NCI-H146 treated with DMSO at 0.1 percent for 48 hours (cell line): ENCODE results near the gene SEC14L1.

Source experiments
- DNase-seq: peaks from one replicate; lab custom pipeline; 2025; ENCODE audit not compliant: unreplicated experiment; lab: John Stamatoyannopoulos, UW

Gene SEC14L1

DNA sequence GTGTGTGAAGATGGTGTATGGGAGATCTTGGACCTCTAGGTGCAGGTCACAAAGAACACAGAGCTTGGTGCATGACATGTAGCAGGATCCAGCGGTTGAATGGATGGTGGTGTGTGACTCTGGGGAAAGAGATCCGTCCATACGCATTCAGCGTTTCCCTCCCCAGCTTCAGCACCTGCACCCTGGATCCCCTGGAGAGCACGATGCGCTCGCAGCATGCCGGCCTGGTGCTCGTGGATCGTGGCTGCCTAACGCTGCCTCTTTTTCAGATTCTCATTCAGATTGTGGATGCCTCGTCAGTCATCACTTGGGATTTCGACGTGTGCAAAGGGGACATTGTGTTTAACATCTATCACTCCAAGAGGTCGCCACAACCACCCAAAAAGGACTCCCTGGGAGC, 70.9 kb downstream of the SEC14L1 start:
- no peak for DNase-seq

DNA sequence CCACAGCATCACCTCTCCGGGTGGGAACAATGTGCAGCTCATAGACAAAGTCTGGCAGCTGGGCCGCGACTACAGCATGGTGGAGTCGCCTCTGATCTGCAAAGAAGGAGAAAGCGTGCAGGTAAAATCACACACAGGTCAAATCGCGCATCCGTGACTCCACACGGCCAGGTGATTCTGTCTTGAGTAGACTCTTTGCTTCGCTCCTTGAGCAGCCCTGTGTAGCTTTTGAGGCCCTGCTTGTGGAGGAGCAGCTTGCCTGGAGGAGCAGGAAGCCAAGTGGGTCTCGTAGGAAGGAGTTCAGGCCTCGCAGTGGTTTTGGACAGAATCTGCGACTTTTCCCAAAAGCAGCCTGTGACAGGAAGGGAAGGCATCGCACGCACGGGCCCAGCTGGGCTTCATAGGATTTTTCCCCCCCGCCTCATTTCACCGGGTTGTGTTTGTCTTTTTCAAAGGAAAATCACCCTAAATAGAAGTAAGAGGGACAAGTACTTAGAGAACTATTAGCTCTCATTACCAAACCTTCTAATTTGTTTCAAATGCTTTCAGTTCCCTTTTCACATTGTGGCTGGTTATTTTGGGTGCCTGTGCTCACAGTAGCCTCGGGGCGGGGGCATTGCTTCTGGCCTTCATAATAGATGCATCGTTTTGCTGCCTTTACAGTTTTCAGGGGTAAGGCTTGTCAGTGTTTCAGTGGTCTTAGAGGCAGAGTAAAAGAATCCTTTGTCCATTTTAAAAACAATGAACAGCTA, 71.5 kb downstream of the SEC14L1 start:
- DNase-seq, result no peak

DNA sequence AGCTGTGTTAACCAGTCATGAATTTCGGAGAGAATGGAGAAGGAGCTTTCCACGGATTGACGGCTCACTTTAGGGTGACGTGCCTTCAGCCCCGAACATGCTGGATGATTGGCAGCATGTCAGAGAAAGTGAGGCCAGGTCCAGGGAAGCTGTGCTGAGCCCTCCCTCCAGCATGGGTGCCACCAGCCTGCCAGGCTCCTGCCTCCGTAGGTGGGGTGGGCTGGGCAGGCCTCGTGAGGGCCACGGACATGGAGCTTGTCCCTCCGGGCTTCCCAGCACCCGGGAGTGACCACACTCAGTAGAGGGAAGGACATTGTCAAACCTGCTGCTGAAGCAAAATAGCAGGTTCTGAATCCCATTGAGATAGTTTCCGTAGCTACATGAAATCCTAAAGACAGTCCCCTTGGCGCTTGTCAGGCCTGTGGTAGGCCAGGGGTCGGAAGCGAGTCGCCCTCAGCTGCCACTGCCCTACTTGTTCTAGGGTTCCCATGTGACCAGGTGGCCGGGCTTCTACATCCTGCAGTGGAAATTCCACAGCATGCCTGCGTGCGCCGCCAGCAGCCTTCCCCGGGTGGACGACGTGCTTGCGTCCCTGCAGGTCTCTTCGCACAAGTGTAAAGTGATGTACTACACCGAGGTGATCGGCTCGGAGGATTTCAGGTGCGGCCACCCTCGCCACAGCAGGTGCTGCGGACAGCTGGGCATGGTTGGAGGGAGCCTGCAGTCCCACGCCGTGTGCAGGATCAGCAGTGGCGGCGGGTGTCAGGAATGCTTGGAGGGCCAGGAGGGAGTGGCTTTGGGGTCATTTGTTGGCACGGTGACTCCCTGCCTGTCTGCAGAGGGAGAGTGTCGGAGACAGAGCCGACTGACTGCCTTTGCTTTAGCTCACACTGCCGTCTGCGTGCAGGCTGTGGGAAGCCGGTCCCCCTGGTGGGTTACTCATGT, 72.3 kb downstream of the SEC14L1 start:
- DNase-seq, result no peak

DNA sequence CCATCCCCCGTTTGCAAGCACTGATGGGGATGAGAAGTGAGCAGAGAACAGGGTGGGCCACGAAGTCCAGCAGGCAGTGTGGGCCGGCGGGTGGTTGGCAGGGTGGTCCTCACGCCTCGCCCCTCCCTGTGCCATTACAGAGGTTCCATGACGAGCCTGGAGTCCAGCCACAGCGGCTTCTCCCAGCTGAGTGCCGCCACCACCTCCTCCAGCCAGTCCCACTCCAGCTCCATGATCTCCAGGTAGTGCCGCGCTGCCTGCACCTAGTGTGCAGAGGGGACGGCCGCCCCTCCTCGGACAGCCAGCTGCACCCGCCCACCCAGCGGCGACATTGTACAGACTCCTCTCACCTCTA, 73.0 kb downstream of the SEC14L1 start:
- DNase-seq, result no peak

DNA sequence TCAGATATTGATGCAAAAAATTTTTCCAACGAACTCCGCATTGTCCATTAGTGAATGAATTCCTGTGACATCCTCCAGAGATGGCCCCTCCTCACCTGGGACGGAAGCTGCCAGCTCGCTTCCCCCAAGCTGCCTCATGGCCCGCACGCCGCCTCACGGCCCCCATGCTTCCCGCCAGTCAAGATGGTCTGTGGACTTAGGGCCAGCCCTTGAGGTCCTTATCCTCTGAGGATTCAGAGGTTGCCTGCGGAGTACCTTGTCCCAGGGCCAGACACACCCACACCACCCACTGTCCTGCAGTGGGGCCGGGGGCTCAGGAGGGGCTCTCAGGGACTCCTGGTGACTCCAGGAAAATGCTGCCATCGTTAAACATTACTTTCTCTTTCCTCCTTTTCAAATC, 73.6 kb downstream of the SEC14L1 start:
- no peak for DNase-seq

DNA sequence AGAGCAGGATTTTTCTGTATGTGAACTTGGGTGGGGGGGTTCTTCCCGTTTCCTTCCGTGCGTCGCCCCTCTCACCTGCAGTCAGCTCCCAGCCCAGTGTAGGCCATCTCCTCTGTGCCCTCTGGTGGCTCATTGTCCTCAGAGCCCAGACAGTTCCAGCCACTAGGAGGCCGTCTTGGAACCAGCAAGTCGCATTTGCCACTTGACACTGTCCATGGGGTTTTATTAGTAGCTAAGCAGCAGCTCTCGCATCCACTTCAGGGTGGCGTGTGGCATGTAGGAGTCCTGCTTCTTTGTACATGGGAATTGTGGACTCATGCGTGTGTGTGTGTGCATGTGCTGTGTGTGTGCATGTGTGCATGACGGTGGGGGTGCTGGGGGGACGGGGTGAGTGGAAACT, 74.0 kb downstream of the SEC14L1 start:
- DNase-seq, result no peak

DNA sequence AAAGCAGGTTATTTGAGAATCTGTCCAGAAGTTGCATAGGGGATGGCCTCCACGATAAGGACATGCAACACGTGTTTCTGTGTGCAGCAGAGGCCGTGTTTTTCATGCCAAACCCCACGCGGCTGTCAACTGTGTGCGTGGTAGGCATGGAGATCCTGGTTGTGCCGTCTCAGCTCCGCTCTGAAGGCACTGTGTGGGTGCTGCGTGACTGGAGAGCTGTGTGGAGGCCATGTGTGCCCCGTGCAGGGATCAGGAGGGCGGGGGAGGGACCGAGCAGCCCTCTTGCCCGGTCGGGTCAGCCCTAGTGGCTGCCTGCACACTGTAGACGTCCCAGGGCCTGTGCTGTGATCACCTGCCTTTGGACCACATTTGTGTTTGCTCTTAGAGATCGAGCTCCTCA, 74.5 kb downstream of the SEC14L1 start:
- no peak for DNase-seq

DNA sequence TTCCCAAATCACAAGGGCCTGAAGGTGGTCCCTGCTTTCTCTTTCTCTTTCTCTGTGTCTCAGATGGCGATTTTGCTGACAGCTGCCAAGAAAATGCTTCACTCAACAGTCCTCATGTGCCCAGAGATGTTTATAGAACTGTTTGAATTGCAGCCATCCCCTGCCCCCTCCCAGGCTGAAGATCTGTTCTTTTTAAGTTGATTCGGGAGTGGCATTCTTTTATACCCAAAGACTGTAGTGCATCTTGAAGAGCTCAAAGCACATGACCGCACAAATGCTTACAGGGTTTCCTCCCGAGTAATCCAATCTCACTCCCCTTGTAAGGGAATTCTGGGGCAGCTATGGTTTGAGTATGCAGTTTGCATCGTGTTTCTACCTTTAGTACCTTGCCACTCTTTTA, 75.7 kb downstream of the SEC14L1 start:
- DNase-seq, result no peak

DNA sequence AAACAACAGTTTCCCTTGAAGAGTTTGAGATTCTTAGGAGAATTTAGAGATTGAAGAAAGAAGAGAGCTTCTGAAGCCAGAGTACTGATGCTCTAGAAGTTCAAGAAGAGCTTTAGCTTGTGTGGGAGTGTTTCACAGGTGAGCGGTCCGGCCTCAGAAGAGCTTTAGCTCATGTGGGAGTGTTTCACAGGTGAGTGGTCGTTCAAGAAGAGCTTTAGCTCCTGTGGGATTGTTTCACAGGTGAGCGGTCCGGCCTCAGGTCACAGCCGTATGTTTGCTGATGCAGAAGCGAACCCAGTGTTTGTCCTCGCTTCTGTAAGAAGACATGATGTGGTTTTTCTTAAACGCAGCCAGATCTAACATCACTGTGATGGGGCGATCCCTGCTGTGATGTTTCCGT, 76.4 kb downstream of the SEC14L1 start:
- DNase-seq, result no peak

DNA sequence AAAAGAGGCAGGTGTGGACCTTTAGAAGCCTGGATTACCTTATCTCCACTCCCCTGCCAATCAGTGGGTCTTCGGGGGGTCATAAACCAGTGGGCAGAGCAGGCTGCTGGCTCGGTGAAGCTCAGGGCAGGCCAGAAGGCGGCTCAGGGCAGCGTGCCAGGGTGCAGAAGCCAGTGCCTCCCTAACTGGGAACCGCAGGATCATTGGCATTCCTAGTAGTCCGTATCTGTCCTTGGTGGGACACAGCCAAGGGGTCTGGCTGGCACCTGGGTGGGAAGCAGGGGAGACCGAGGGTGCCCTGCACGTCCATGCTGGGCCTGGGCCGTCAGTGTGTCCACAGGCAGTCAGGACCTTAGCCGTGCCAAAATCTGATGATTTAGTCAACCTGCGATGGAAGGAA, 76.8 kb downstream of the SEC14L1 start:
- DNase-seq, result no peak

DNA sequence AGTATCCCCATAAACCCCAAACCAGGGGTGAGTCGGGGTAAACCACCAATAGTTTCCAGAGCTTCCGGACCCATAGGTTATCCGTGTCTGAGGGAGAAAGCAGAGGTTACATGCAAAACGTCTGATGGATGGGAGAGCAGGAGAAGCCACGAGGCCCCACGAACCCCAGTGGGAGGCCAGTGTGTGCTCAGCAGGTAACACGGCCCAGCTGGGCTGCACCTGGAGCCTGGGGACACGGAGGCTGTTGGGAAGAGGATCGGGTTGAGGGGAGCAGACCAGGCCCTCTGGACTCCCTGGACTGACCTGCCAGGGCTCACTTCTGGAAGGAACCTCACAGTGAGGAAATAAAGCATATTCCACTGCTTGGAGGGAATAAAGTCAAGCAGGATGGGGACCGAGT, 78.1 kb downstream of the SEC14L1 start:
- DNase-seq, result no peak

DNA sequence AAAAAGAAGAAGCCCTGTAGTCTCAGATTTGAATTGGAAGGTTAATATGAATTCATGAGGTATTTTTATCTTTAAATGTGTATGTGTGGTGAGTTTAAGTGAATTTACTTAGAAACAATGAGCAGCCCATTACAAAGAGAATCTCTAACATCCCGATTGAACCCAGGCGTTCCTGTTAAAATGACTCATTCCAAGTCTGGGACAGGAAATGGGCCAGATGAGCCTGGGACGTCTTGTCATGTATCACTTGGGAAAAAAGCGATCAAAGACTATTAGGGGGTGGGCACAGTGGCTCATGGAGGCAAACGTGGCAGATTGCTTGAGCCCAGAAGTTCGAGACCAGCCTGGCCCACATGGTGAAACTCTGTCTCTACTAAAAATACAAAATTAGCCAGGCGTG, 81.6 kb downstream of the SEC14L1 start:
- no peak for DNase-seq

DNA sequence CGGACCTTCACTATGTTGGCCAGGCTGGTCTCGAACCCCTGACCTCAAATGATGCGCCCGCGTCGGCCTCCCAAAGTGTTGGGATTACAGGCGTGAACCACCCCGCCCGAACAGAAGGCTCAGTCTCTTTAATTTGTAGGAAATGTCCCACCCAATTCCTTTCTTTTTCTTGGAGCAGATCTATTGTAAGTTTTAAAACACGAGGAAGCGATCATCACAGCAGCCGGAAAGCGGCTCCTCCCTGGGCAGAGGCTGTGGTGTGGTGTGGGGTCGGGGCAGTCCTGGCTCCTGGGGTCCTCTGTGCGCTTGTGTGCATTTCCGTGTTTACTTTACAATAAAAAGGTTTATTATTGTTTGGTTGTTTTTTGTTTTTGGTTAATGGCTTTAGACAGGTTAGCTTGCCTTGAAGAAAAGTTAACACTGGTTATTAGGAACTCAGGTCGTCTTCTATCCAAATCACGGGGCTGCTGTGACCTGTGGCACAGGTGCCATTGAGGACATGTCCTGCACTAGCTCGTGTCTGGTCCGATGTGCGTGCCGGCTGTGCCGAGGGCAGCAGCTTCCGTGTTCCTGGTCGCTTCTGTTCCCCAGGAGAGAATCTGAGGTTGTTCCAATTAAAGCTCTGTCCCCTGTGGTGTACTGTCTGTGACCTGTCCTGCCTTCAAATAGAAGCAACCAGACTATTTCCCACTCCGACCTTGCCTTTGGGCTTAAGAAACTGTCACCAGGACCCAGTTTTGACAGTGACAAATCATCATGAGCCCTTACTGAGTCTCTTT, 83.1 kb downstream of the SEC14L1 start:
- no peak for DNase-seq

DNA sequence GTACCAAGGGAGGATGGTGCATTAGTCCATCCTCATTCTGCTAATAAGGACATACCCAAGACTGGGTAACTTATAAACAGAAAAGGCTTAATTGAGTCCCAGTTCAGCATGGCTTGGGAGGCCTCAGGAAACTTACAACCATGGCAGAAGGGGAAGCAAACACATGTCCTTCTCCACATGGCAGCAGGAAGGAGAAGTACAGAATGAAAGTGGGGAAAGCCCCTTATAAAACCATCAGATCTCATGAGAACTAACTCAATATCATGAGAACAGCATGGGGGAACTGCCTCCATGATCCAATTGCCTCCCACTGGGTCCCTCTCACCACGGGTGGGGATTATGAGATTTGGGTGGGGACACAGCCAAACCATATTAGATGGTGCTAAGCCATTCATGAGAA, 84.5 kb downstream of the SEC14L1 start:
- no peak for DNase-seq

DNA sequence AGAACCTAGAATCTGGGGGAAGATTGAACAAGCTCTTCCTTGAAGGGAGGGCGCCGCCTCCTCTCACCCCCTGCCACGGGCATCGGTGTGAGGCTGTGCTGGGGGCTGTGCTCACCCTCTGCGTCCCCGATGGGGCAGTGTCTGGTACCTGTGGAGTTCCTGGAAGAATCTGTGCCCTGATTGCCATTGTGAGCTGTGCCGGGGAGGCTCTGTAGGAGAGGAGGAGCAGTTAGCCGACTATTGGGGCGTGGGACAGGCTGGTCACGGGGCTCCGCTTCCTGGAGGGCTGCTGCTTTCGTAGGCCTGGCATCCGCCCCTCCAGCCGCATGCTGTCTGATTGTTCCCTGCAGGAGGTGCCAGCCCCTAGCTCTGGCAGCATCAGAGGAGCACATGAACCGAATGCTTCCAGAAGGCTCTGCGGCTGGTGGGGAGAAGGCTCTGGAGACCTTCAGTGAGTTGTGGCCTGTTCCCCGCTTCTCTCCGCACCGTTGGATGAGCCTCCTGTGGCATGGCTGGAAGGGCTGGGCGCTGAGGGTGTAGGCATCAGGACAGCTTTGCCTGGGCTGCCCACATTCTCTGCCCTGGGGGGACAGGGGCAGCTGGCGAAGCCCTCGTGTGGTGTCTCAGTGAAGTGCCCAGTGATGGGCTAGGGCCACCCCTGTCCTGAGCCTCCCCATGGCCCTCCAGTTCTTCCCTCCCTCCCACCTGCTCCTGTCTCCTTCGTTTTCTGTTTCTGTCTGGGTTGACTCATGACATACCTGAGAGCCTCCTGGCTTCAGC, 86.9 kb downstream of the SEC14L1 start:
- DNase-seq, result no peak

DNA sequence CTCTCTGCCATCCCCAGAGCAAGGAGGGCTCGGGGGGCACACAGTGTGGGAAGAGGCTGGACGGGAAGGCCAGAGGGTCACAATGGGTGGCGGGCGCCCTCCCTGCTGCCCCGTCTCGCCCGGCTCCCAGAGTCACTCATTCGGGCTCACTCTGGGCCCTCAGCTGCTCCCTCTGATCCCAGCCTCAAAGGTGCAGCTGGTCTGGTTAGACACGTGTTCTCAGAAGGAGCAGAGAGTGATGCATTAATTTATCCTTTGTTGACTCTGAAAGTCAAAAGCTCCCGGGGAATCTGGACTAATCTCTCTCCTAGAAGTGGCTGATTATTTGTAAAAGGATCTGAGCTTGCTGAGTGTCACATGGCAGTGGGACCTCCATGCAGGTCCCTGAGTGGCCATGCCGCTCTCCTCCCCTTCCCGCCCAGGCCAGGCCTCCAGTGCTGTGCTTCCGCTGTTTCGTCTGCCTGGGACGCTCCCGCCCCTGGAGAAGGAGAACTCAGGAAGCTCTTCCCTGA, 87.5 kb downstream of the SEC14L1 start:
- no peak for DNase-seq

DNA sequence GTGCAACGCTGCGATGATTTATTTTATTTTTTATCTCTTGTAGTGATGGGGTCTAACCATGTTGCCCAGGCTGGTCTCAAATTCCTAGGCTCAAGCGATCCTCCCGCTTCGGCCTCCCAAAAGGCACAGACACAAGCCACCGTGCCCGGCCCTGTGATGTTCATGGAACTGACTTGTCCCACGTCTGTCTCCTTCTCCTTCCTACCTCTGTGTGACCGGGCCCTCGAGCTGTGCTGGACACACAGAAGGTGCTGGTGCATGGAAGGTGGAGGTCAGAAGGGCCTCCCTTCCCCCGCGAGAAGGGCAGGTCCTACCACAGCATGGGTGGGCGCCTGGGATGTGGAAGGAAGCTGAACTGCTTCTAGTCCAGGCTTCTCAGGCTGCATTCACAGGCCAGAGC, 88.0 kb downstream of the SEC14L1 start:
- no peak for DNase-seq

DNA sequence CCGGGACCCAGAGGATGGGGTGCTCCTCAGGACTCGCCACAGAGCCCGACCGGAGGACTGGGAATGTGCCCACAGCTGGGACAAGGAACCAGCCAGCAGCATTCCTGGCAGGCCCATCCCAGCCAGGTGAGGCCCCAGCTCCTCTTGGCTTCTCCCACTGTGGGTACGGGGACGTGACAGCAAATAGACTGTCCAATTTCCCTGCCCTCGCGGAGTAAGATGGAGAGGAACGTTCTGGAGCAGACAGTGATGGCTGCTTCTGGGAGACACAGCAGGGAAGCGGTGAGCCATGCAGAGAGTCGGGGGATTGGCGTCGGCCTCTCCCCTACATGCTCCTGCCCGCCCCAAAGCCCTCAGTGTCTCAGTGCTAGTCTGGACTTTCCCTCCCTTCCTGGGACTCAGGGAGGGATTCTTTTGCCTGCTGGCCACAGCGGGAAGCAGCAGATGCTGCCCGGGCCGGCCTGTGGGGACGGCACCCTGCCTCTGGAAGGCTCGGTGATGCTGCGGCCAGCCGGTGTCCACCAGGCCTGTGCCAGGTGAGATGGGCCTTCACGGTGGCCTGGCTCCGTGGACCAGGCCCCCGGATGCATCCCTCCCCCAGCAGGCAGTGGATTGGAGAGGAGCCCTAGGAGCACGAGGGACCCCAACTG, 89.1 kb downstream of the SEC14L1 start:
- DNase-seq, result no peak

DNA sequence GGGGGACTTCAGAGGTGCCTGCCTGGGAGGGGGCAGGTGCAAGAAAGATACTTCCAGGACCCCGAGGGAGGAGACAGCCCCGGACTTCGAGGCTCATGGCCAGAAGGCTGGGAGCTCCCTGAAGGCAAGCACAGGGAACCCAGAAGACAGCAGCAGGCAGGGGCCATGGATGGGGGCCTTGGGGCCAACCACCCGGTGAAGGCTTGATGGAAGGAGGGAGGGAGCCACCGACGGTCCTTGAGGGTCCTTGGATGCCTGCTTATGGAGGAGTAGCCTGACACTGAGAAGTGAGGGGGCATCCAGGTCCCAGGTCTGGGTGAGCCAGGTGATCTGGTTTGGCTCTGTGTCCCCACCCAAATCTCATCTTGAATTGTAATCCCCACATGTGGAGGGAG, 89.7 kb downstream of the SEC14L1 start:
- no peak for DNase-seq
